H9 (cell line): ENCODE measurements around the gene HS6ST2. TPM values are rescaled to one million over a fixed set of nuclear protein-coding genes. Genes with fewer than 3 reads are reported as not detected.

Experiments used
- DNase-seq: peaks from one replicate; pipeline ENCODE4 v3.0.0-alpha.2; 2017
- H2AFZ ChIP-seq: one replicate; pipeline ENCODE4 v1.6.1; 2013; ENCODE audit warnings: mild to moderate bottlenecking, low read length, control low read depth, moderate library complexity
- H2AK5ac ChIP-seq: 2 replicates; pipeline ENCODE4 v1.6.1; 2013; ENCODE audit warnings: low read length, control low read depth, mixed read lengths; ENCODE audit not compliant: insufficient read length
- H2BK120ac ChIP-seq: one replicate; pipeline ENCODE4 v1.6.1; 2013; ENCODE audit warnings: low read depth, mild to moderate bottlenecking, low read length, control low read depth, inconsistent platforms; ENCODE audit not compliant: poor library complexity, severe bottlenecking
- H2BK12ac ChIP-seq: 2 replicates; pipeline ENCODE4 v1.6.1; 2013; ENCODE audit warnings: low read length, control low read depth, mixed read lengths, low read depth; ENCODE audit not compliant: insufficient read length
- H2BK15ac ChIP-seq: 2 replicates; pipeline ENCODE4 v1.6.1; 2013; ENCODE audit warnings: low read depth, low read length, control low read depth
- H2BK20ac ChIP-seq: one replicate; pipeline ENCODE4 v1.6.1; 2013; ENCODE audit warnings: low read depth, mild to moderate bottlenecking, low read length, control low read depth, inconsistent platforms; ENCODE audit not compliant: poor library complexity, severe bottlenecking
- H2BK5ac ChIP-seq: 2 replicates; pipeline ENCODE4 v1.6.1; 2013; ENCODE audit warnings: low read length, control low read depth, mixed read lengths; ENCODE audit not compliant: insufficient read length
- H3K14ac ChIP-seq: 2 replicates; pipeline ENCODE4 v1.6.1; 2013; ENCODE audit warnings: low read length, control low read depth; ENCODE audit not compliant: insufficient read depth
- H3K18ac ChIP-seq: 2 replicates; pipeline ENCODE4 v1.6.1; 2013; ENCODE audit warnings: low read depth, mild to moderate bottlenecking, mixed read lengths, low read length, control low read depth; ENCODE audit not compliant: insufficient read length
- H3K23ac ChIP-seq: 2 replicates; pipeline ENCODE4 v1.6.1; 2013; ENCODE audit warnings: low read length, control low read depth, mixed read lengths, low read depth; ENCODE audit not compliant: insufficient read length
- H3K23me2 ChIP-seq: 2 replicates; pipeline ENCODE4 v1.6.1; 2013; ENCODE audit warnings: low read depth, mild to moderate bottlenecking, mixed read lengths, low read length, control low read depth; ENCODE audit not compliant: insufficient read length, poor library complexity, severe bottlenecking
- H3K27ac ChIP-seq: 2 replicates; pipeline ENCODE4 v1.5.1; 2013; ENCODE audit warnings: low read length, control low read depth, mixed read lengths, low read depth; ENCODE audit not compliant: insufficient read length
- H3K27me3 ChIP-seq: 2 replicates; pipeline ENCODE4 v1.6.1; 2013; ENCODE audit warnings: low read length, control low read depth, inconsistent platforms; ENCODE audit not compliant: insufficient read depth
- H3K4ac ChIP-seq: 2 replicates; pipeline ENCODE4 v1.6.1; 2013; ENCODE audit warnings: low read depth, mild to moderate bottlenecking, control low read depth, inconsistent platforms, low read length, moderate library complexity
- H3K4me1 ChIP-seq: 2 replicates; pipeline ENCODE4 v1.6.1; 2013; ENCODE audit warnings: low read length, control low read depth, inconsistent platforms; ENCODE audit not compliant: insufficient read depth
- H3K4me2 ChIP-seq: 2 replicates; pipeline ENCODE4 v1.6.1; 2013; ENCODE audit warnings: low read length, control low read depth, mixed read lengths; ENCODE audit not compliant: insufficient read length, insufficient read depth
- H3K56ac ChIP-seq: 2 replicates; pipeline ENCODE4 v1.6.1; 2013; ENCODE audit warnings: low read depth, mild to moderate bottlenecking, mixed read lengths, low read length, control low read depth; ENCODE audit not compliant: insufficient read length
- H3K79me1 ChIP-seq: 2 replicates; pipeline ENCODE4 v1.6.1; 2013; ENCODE audit warnings: low read depth, mild to moderate bottlenecking, moderate library complexity, low read length, control low read depth, inconsistent platforms; ENCODE audit not compliant: insufficient read depth, poor library complexity, severe bottlenecking
- H3K79me2 ChIP-seq: 2 replicates; pipeline ENCODE4 v1.6.1; 2013; ENCODE audit warnings: low read length, control low read depth, inconsistent platforms; ENCODE audit not compliant: insufficient read depth
- H3K9ac ChIP-seq: 2 replicates; pipeline ENCODE4 v1.6.1; 2013; ENCODE audit warnings: low read length, control low read depth, mixed read lengths; ENCODE audit not compliant: insufficient read length; ENCODE audit errors: extremely low read depth
- H3K9me3 ChIP-seq: one replicate; pipeline ENCODE4 v1.6.1; 2013; ENCODE audit warnings: low read depth, low read length, inconsistent platforms; ENCODE audit not compliant: control insufficient read depth
- H3T11ph ChIP-seq: one replicate; pipeline ENCODE4 v1.6.1; 2013; ENCODE audit warnings: mild to moderate bottlenecking, low read length, control low read depth, inconsistent platforms
- H4K20me1 ChIP-seq: one replicate; pipeline ENCODE4 v1.6.1; 2013; ENCODE audit not compliant: control insufficient read depth, insufficient read length, insufficient read depth
- H4K5ac ChIP-seq: 2 replicates; pipeline ENCODE4 v1.6.1; 2013; ENCODE audit warnings: low read depth, mild to moderate bottlenecking, mixed read lengths, low read length, control low read depth; ENCODE audit not compliant: insufficient read length
- H4K8ac ChIP-seq: replicated peaks from 2 replicates; pipeline ENCODE4 v1.6.1; 2013; ENCODE audit warnings: low read length, control low read depth, mixed read lengths, low read depth; ENCODE audit not compliant: insufficient read length
- H4K91ac ChIP-seq: 2 replicates; pipeline ENCODE4 v1.6.1; 2013; ENCODE audit warnings: low read depth, mild to moderate bottlenecking, moderate library complexity, mixed read lengths, low read length, control low read depth; ENCODE audit not compliant: insufficient read length
- H3K27ac Mint-ChIP-seq, 3 experiments: 2 replicates in 2 of 3; 3 replicates in 1 of 3; pipeline ENCODE4 v1.8.0; 2020 to 2021; ENCODE audit warnings: mixed read lengths in 3 of 3, mild to moderate bottlenecking in 1 of 3, moderate library complexity in 1 of 3
- H3K27me3 Mint-ChIP-seq: 2 replicates; pipeline ENCODE4 v1.8.0; 2021; ENCODE audit warnings: low read depth, mild to moderate bottlenecking, moderate library complexity, mixed read lengths
- H3K36me3 Mint-ChIP-seq, 3 experiments: 2 replicates in 2 of 3; 3 replicates in 1 of 3; pipeline ENCODE4 v1.8.0; 2020 to 2021; ENCODE audit warnings: low read depth in 3 of 3, mixed read lengths in 3 of 3; ENCODE audit not compliant: insufficient read depth in 1 of 3
- H3K4me1 Mint-ChIP-seq, 2 experiments: 2 replicates each; pipeline ENCODE4 v1.8.0; 2020; ENCODE audit warnings: mixed read lengths in 2 of 2
- H3K4me3 Mint-ChIP-seq, 2 experiments: 2 replicates in 1 of 2; 3 replicates in 1 of 2; pipeline ENCODE4 v1.8.0; 2020 to 2021; ENCODE audit warnings: mild to moderate bottlenecking in 2 of 2, mixed read lengths in 2 of 2, moderate library complexity in 1 of 2
- H3K9me3 Mint-ChIP-seq, 2 experiments: 2 replicates in 1 of 2; 3 replicates in 1 of 2; pipeline ENCODE4 v1.8.0; 2020; ENCODE audit warnings: mild to moderate bottlenecking in 2 of 2, mixed read lengths in 2 of 2, moderate library complexity in 1 of 2
- WGBS: extraction: QIAGEN DNeasy Blood & Tissue Kit; methylation state at CpG from one replicate; pipeline ENCODE4 v1.1.7; 2013; ENCODE audit warnings: missing lambda C conversion rate, low lambda C conversion rate, mixed read lengths; ENCODE audit not compliant: insufficient read length; ENCODE audit errors: extremely low coverage; 5-methylcytosine and 5-hydroxymethylcytosine counted together
- total RNA-seq: library from RNA; stranded (reverse); gene quantifications from 2 replicates; pipeline ENCODE4 v1.2.1, GENCODE V29; 2021
- TF ChIP-seq, protein P1 (sequence below): fragments of 200-600 bp; sonication (generic); conservative IDR thresholded peaks from 3 replicates; pipeline ENCODE4 v1.8.0; 2021; ENCODE audit warnings: antibody characterized with exemption, mild to moderate bottlenecking

The HS6ST2 gene
- total RNA-seq, 1 experiment from 2014 or later, result 4.8 TPM

DNA sequence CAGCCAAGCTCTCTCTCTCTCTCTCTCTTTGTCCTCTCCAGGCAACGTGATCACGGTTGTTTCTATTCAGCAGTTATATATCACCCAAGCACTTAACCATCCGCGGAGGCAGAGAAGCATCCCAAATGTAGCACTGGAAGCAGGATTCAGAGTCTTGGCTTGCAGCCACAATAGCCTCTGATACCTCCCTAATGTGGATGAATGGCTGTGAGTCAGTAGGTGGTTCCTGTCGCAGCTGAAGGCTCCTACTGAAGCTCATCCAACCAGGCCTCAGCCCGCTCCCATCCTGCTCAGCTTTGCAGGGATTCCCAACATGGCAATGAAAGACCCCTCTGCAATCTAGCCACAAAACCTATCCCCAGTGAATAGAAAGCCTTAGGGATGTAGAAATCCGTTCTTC lies 5.1 kb downstream of the HS6ST2 start:
- Histone ChIP-seq H3K9me3 (no peaks in the 10 kb centered on the region), H2BK12ac (no peak overlapping the region), H3K27ac (no peak overlapping the region), H3K4me1 (peaks cover 6% of the 10 kb centered on the region; the same call in 1 of the 2 replicates), H3K18ac (no peak overlapping the region), H2BK5ac (no peak overlapping the region), H2BK20ac (no peak overlapping the region), H3K4ac (no peak overlapping the region), H3K27me3 (peaks cover 29% of the 10 kb centered on the region; the same call in 1 of the 2 replicates), H3K14ac (no peak overlapping the region), H3K23ac (no peak overlapping the region), H2BK120ac (no peak overlapping the region), H3K56ac (no peak overlapping the region), H4K5ac (no peak overlapping the region), H3K23me2 (peaks cover 23% of the 10 kb centered on the region), H2AFZ (no peak overlapping the region), H2AK5ac (no peak overlapping the region), H3K79me2 (no peaks in the 10 kb centered on the region), H3K9ac (no peak overlapping the region), H2BK15ac (no peak overlapping the region), H3T11ph (no peak overlapping the region), H4K20me1 (no peaks in the 10 kb centered on the region), H3K4me2 (no peak overlapping the region), H3K79me1 (no peaks in the 10 kb centered on the region), H4K8ac (no peak overlapping the region), H4K91ac (no peak overlapping the region)
- H3K4me3 Mint-ChIP-seq, result peak overlapping the region in 1 of 2 experiments; percentile 55; a peak in 2 of 5 replicates
- H3K27ac Mint-ChIP-seq, result no peak overlapping the region
- no peaks in the 10 kb centered on the region for H3K9me3 Mint-ChIP-seq
- WGBS, result no CpG with 5 or more reads among the region's 7 CpGs
- H3K4me1 Mint-ChIP-seq, result peaks cover 18 to 37% of the 10 kb centered on the region in 2 experiments
- no peak for DNase-seq
- H3K36me3 Mint-ChIP-seq, result no peaks in the 10 kb centered on the region; a peak in 1 of 7 replicates
- peaks cover 60% of the 10 kb centered on the region for H3K27me3 Mint-ChIP-seq
- TF ChIP-seq, protein P1, sequence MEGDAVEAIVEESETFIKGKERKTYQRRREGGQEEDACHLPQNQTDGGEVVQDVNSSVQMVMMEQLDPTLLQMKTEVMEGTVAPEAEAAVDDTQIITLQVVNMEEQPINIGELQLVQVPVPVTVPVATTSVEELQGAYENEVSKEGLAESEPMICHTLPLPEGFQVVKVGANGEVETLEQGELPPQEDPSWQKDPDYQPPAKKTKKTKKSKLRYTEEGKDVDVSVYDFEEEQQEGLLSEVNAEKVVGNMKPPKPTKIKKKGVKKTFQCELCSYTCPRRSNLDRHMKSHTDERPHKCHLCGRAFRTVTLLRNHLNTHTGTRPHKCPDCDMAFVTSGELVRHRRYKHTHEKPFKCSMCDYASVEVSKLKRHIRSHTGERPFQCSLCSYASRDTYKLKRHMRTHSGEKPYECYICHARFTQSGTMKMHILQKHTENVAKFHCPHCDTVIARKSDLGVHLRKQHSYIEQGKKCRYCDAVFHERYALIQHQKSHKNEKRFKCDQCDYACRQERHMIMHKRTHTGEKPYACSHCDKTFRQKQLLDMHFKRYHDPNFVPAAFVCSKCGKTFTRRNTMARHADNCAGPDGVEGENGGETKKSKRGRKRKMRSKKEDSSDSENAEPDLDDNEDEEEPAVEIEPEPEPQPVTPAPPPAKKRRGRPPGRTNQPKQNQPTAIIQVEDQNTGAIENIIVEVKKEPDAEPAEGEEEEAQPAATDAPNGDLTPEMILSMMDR, result no peak
